Activated CD8-positive, alpha-beta memory T cell treated with anti-CD3 and anti-CD28 coated beads for 36 hours (primary cell): ENCODE data around the gene COMTD1. TPM values are rescaled to one million over a fixed set of nuclear protein-coding genes. Genes with fewer than 3 reads are reported as not detected.
"Not testable (repeated sequence)": the region's sequence is repeated elsewhere in the genome, so short reads cannot be mapped to it uniquely, and the experiment has no call there.

Source experiments
- CTCF ChIA-PET: fragments of 350-600 bp; sonication (Branson Sonifier 250); formaldehyde crosslinking; loops from one replicate; lab custom pipeline; 2021; ENCODE audit warnings: antibody characterized with exemption; lab: Charles Lee
- POLR2A ChIA-PET: fragments of 350-600 bp; sonication (Branson Sonifier 250); formaldehyde crosslinking; loops from one replicate; lab custom pipeline; 2021; ENCODE audit warnings: antibody characterized with exemption; lab: Charles Lee
- total RNA-seq, 2 experiments: library from RNA; stranded (reverse); gene quantifications; one replicate each; pipeline ENCODE4 v1.2.3, GENCODE V29; 2021

The COMTD1 gene
- total RNA-seq, 2 experiments from 2014 or later: 46.4 to 52.6 TPM

DNA sequence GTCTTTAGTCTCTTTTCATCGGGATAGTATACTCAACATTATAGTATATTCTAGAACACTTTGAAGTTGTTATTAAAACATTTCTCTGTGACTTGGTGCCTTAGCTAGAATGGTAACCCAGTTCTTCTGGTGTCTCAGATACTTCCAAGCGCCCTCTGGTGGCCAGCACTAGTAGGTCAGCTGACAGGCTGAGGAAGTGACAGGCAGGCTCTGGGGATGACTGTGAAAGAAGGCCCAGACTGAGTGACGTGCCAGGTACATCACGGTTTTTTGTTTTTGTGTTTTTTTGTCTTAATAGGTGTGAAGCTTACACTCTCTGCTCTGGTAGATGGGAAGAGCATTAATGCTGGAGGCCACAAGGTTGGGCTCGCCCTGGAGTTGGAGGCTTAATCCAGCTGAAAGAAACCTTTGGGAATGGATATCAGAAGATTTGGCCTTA, 5.1 kb downstream of the COMTD1 start:
- CTCF ChIA-PET: interaction anchor here (1.0 to 1.7 kb wide), 4 partner anchors 18 to 43 kb away, joined by 4 to 16 read pairs (median 8); partner anchors contain the start of gene VDAC2

GRCh38 chr10:75229971-75230370, 5.8 kb downstream of the COMTD1 start:
- CTCF ChIA-PET: interaction anchor here (0.6 to 1.7 kb wide), 4 partner anchors 19 to 823 kb away, joined by 4 to 16 read pairs (median 8); partner anchors contain the start of gene VDAC2
- POLR2A ChIA-PET: interaction anchor here (0.8 to 1.5 kb wide), 3 partner anchors 19 to 119 kb away, joined by 3 to 12 read pairs (median 3); partner anchors contain the start of genes SAMD8 and VDAC2

More for the DNA sequence above, 5.1 kb downstream of the COMTD1 start:
- POLR2A ChIA-PET: interaction anchor here (0.8 to 1.5 kb wide), 3 partner anchors 20 to 119 kb away, joined by 3 to 12 read pairs (median 3); partner anchors contain the start of genes SAMD8 and VDAC2

DNA sequence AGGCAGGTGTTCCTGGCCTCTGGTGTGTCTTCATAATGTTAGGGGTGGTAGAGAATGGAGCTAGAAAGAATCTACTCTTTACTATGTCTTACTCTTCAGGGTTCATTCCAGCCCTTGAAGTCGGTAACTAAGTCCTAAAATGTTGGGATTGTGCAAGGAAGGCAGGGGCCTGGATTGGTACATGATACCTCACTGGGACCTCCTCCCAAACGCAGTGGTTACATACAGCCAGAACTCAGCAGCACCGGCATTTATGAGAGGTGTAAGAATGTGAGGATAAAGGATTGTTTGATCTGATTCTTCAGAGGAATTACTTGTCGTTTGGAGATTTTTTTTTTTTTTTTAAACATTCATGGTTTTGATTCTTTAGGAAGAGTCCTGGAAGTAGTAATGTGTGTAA, 6.9 kb downstream of the COMTD1 start:
- POLR2A ChIA-PET: interaction anchor here (0.7 kb wide), 1 partner anchor 828 kb away, joined by 3 read pairs; no protein-coding TSS in a partner anchor
- CTCF ChIA-PET: interaction anchor here (1.1 kb wide), 1 partner anchor 41 kb away, joined by 3 read pairs; no protein-coding TSS in a partner anchor

DNA sequence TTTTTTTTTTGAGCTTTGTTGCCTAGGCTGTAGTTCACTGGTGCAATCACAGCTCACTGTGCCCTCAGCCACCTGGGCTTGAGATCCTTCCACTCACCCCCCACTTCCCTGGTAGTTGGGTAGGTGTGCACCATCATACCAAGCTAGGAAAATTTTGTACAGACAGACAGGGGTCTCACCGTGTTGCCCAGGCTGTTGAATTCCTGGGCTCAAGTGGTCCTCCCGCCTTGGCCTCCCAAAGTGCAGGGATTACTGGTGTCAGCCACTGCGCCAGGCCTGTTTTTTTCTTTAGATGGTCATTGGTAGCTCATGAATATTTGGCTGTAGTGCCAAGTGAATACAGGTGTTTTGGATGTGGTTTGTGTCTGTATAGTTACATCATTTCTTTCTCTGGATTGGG, 7.5 kb downstream of the COMTD1 start:
- ChIA-PET CTCF (interaction anchor here (1.1 kb wide), 2 partner anchors 17 to 40 kb away, joined by 3 to 4 read pairs; no protein-coding TSS in a partner anchor), POLR2A (interaction anchor here (0.7 kb wide), 1 partner anchor 827 kb away, joined by 3 read pairs; no protein-coding TSS in a partner anchor)

- POLR2A ChIA-PET: interaction anchor here (0.5 to 2.9 kb wide), 2 partner anchors 15 to 39 kb away, joined by 5 to 20 read pairs; partner anchors contain the start of gene VDAC2
- CTCF ChIA-PET: interaction anchor here (1.7 to 1.8 kb wide), 2 partner anchors 9 to 38 kb away, joined by 3 to 4 read pairs; partner anchors contain the start of gene COMTD1
Observed at GRCh38 chr10:75226656-75227055, 9.1 kb downstream of the COMTD1 start.

- ChIA-PET CTCF (interaction anchor here (1.3 to 1.8 kb wide), 3 partner anchors 9 to 38 kb away, joined by 3 to 4 read pairs (median 3); partner anchors contain the start of gene COMTD1), POLR2A (interaction anchor here (2.9 kb wide), 1 partner anchor 15 kb away, joined by 20 read pairs; the partner anchor contains the start of gene VDAC2)
Observed at GRCh38 chr10:75226095-75226494, 9.7 kb downstream of the COMTD1 start.

DNA sequence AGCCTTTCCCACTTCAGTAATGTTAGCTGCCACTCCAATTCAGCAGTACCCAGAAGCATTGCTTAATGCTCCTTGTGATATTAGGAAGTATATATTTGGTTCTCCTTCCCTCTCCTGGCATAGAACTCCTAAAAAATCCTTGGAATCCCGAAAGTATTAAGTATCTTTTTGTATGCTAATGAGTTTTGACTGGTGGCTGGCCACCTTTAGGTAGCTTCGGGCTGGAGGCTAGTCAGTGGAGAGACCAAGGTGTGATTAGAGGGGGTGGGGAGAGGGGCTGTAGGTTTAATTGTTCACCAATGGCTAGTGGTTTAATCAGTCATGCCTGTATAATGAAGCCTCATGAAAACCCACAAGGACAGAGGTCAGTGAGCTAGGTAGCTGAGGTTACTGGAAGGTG, 12.2 kb downstream of the COMTD1 start:
- CTCF ChIA-PET: no interaction called here
- POLR2A ChIA-PET: interaction anchor here (0.6 to 1.9 kb wide), 2 partner anchors 11 to 14 kb away, joined by 3 to 15 read pairs; partner anchors contain the start of gene VDAC2

- POLR2A ChIA-PET, CTCF ChIA-PET: not testable (repeated sequence)
Observed at GRCh38 chr10:75221492-75221891, 14.3 kb downstream of the COMTD1 start.

- POLR2A ChIA-PET: no interaction called here
- CTCF ChIA-PET: no interaction called here
Observed at GRCh38 chr10:75220274-75220673, 15.5 kb downstream of the COMTD1 start.

DNA sequence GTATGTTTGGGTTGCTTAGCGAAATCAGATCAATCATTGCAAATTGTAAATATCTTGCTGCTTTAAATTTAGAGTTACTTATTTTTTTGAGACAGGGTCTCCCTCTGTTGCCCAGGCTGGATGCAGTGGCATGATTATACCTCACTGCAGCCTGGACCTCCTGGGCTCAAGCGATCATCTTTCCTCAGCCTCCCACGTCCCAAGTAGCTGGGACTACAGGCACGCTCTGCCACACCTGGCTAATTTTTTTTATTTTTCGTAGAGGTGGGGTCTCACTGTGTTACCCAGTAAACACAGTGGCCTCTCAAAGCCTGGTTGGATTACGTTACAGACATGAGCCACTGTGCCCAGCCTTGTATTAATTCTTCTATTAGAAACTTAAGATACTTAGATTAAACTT, 23.4 kb downstream of the COMTD1 start:
- CTCF ChIA-PET: interaction anchor here (0.9 to 4.9 kb wide), 3 partner anchors 19 to 24 kb away, joined by 3 to 35 read pairs (median 4); partner anchors contain the start of gene COMTD1
- POLR2A ChIA-PET: interaction anchor here (0.9 to 3.8 kb wide), 5 partner anchors 12 to 25 kb away, joined by 3 to 39 read pairs (median 12); partner anchors contain the start of gene COMTD1

- CTCF ChIA-PET: interaction anchor here (1.1 to 4.9 kb wide), 4 partner anchors 16 to 24 kb away, joined by 4 to 35 read pairs (median 15); partner anchors contain the start of gene COMTD1
Observed at GRCh38 chr10:75211007-75211691, 24.6 kb downstream of the COMTD1 start.

DNA sequence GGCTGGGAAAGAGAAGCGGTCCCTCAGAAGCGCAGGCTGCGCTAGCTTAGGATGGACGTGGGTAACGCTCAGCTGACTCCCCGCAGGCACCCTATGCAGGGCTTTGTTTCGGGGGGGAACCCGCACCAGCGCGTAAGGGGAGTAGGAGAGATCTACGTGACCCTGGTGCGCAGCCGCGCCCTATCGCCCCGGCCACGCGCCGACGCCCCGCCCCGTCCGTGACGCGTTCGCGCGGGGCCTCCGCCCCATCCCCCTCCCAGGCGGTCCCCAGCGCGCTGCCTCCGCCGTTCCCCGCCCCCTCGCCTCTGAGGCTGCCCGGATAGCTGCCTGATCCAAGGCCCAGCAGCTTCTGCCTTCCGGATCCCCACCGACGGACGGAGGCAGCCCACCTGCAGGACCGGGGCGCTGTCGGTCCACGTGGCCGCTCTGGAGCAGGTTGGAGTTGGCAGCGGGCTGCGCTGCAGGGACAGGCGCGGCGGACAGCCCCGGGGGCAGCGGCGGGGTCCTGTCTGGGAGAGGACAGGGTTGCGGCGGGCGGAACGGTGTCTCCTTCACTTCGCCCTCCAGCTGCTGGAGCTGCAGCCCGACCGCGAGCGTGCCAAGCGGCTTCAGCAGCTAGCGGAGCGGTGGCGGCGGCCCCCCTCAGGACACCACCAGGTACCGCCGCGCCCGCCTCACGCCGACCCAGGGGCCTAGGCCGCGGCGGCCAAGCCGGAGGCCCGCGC, 25.3 kb downstream of the COMTD1 start, which contains the start of gene VDAC2:
VDAC2 (plus strand) TSS at position 515 of the 725 bp plus-strand sequence. CDS start 363 bp downstream, outside the sequence.
- CTCF ChIA-PET: interaction anchor here (0.9 to 4.9 kb wide), 4 partner anchors 13 to 24 kb away, joined by 3 to 35 read pairs (median 15); partner anchors contain the start of gene COMTD1
- POLR2A ChIA-PET: interaction anchor here (0.5 to 3.8 kb wide), 10 partner anchors 12 to 860 kb away, joined by 3 to 39 read pairs (median 9); partner anchors contain the start of genes COMTD1 and SAMD8

More at GRCh38 chr10:75211007-75211691, 24.6 kb downstream of the COMTD1 start:
- POLR2A ChIA-PET: interaction anchor here (0.5 to 3.8 kb wide), 13 partner anchors 12 to 860 kb away, joined by 3 to 39 read pairs (median 6); partner anchors contain the start of genes COMTD1, KAT6B and SAMD8

- POLR2A ChIA-PET: interaction anchor here (0.6 to 3.8 kb wide), 8 partner anchors 13 to 99 kb away, joined by 3 to 39 read pairs (median 14); partner anchors contain the start of genes COMTD1 and SAMD8
Observed at GRCh38 chr10:75209921-75210281, 25.9 kb downstream of the COMTD1 start.

GRCh38 chr10:75209086-75209920, 26.5 kb downstream of the COMTD1 start:
- POLR2A ChIA-PET: interaction anchor here (0.6 to 3.8 kb wide), 7 partner anchors 14 to 98 kb away, joined by 3 to 39 read pairs (median 15); partner anchors contain the start of genes COMTD1 and SAMD8
- CTCF ChIA-PET: interaction anchor here (0.9 to 4.9 kb wide), 5 partner anchors 9 to 25 kb away, joined by 3 to 35 read pairs (median 14); partner anchors contain the start of gene COMTD1

More at GRCh38 chr10:75209921-75210281, 25.9 kb downstream of the COMTD1 start:
- CTCF ChIA-PET: interaction anchor here (0.9 to 4.9 kb wide), 5 partner anchors 9 to 25 kb away, joined by 3 to 35 read pairs (median 14); partner anchors contain the start of gene COMTD1

- ChIA-PET CTCF (interaction anchor here (1.0 kb wide), 1 partner anchor 28 kb away, joined by 3 read pairs; the partner anchor contains the start of gene COMTD1), POLR2A (no interaction called here)
Observed at GRCh38 chr10:75208181-75208580, 27.6 kb downstream of the COMTD1 start.

- POLR2A ChIA-PET: no interaction called here
- CTCF ChIA-PET: interaction anchor here (1.0 kb wide), 1 partner anchor 28 kb away, joined by 3 read pairs; the partner anchor contains the start of gene COMTD1
Observed at GRCh38 chr10:75207857-75208144, 28.0 kb downstream of the COMTD1 start.
